ENCODE measurements around the gene PRC1.

Gene PRC1

GRCh38 chr15:90998737-90999136, 4.4 kb upstream of the PRC1 start:
- TF ChIP-seq CTCF (IDR thresholded peaks at IDR 0.05; ENCODE audit: low read depth, low read length, poor library complexity, severe bottlenecking) (no peak), EZH2phosphoT487 (IDR thresholded peaks at IDR 0.05; ENCODE audit: borderline replicate concordance, low read length) (no peak)
- Histone ChIP-seq H3K4me1 (ENCODE audit: control insufficient read depth, low read length) (peaks cover 9% of the 10 kb centered on the region), H3K4me2 (ENCODE audit: low read length) (no peak overlapping the region), H3F3A (ENCODE audit: control insufficient read depth, insufficient read depth) (no peaks in the 10 kb centered on the region), H3K4me3 (ENCODE audit: low read length) (no peak overlapping the region), H3K9me3 (ENCODE audit: control insufficient read depth, insufficient read depth, low read length) (no peaks in the 10 kb centered on the region), H4K20me1 (ENCODE audit: control insufficient read depth, insufficient read depth, low read depth, low read length) (0 out of 2 replicates have a peak, but pooled peaks cover 3% of the 10 kb centered on the region), H3K79me2 (ENCODE audit: control insufficient read depth, low read length) (peaks cover 29% of the 10 kb centered on the region), H3K36me3 (ENCODE audit: control insufficient read depth, low read length) (peaks cover 65% of the 10 kb centered on the region), H3K27ac (ENCODE audit: low read depth, low read length) (no peak overlapping the region), H3K27me3 (ENCODE audit: control insufficient read depth, low read length) (no peaks in the 10 kb centered on the region), H3K9me2 (replicated peaks; ENCODE audit: control insufficient read depth, low read length) (no peaks in the 10 kb centered on the region)

- peak overlapping the region; percentile 71 for H3K27ac ChIP-seq (ENCODE audit: low read depth, low read length)
- H3K9me3 ChIP-seq (ENCODE audit: control insufficient read depth, insufficient read depth, low read length) = no peaks in the 10 kb centered on the region
- H3K4me3 ChIP-seq (ENCODE audit: low read length) = peak overlapping the region; percentile 97
- H3K4me1 ChIP-seq (ENCODE audit: control insufficient read depth, low read length) = peaks cover 41% of the 10 kb centered on the region
- peak overlapping the region; percentile 85 for H3K4me2 ChIP-seq (ENCODE audit: low read length)
- H3K9me2 ChIP-seq (replicated peaks; ENCODE audit: control insufficient read depth, low read length) = no peaks in the 10 kb centered on the region
- TF ChIP-seq EZH2phosphoT487 (IDR thresholded peaks at IDR 0.05; ENCODE audit: borderline replicate concordance, low read length) (no peak), CTCF (IDR thresholded peaks at IDR 0.05; ENCODE audit: low read depth, low read length, poor library complexity, severe bottlenecking) (no peak)
- peaks cover 54% of the 10 kb centered on the region for H3K36me3 ChIP-seq (ENCODE audit: control insufficient read depth, low read length)
- peaks cover 76% of the 10 kb centered on the region for H3K79me2 ChIP-seq (ENCODE audit: control insufficient read depth, low read length)
- peaks cover 12% of the 10 kb centered on the region for H4K20me1 ChIP-seq (ENCODE audit: control insufficient read depth, insufficient read depth, low read depth, low read length)
- no peaks in the 10 kb centered on the region for H3K27me3 ChIP-seq (ENCODE audit: control insufficient read depth, low read length)
- H3F3A ChIP-seq (ENCODE audit: control insufficient read depth, insufficient read depth) = no peaks in the 10 kb centered on the region
These were observed 297 bp downstream of the PRC1 start for GRCh38 chr15:90994059-90994416.

- H3K4me2 ChIP-seq (ENCODE audit: low read length) = peak overlapping the region; percentile 85
These were observed 2.6 kb downstream of the PRC1 start for GRCh38 chr15:90991587-90992285.

More at GRCh38 chr15:90991587-90992285, 2.6 kb downstream of the PRC1 start:
- Histone ChIP-seq H3K27ac (ENCODE audit: low read depth, low read length) (peak overlapping the region; percentile 7; the same call in 1 of the 2 replicates), H3K27me3 (ENCODE audit: control insufficient read depth, low read length) (no peaks in the 10 kb centered on the region), H4K20me1 (ENCODE audit: control insufficient read depth, insufficient read depth, low read depth, low read length) (peaks cover 15% of the 10 kb centered on the region), H3K79me2 (ENCODE audit: control insufficient read depth, low read length) (peaks cover 95% of the 10 kb centered on the region), H3F3A (ENCODE audit: control insufficient read depth, insufficient read depth) (no peaks in the 10 kb centered on the region), H3K9me2 (replicated peaks; ENCODE audit: control insufficient read depth, low read length) (no peaks in the 10 kb centered on the region), H3K4me3 (ENCODE audit: low read length) (peak overlapping the region; percentile 97), H3K36me3 (ENCODE audit: control insufficient read depth, low read length) (peaks cover 44% of the 10 kb centered on the region), H3K9me3 (ENCODE audit: control insufficient read depth, insufficient read depth, low read length) (no peaks in the 10 kb centered on the region), H3K4me1 (ENCODE audit: control insufficient read depth, low read length) (peaks cover 64% of the 10 kb centered on the region)
- no peak for TF ChIP-seq CTCF (IDR thresholded peaks at IDR 0.05; ENCODE audit: low read depth, low read length, poor library complexity, severe bottlenecking)
- TF ChIP-seq EZH2phosphoT487 (IDR thresholded peaks at IDR 0.05; ENCODE audit: borderline replicate concordance, low read length) = no peak
